Measurements from ENCODE around the gene TSHZ2.

- no peak for TF ChIP-seq CTCF (IDR thresholded peaks at IDR 0.05)
- TF ChIP-seq ZFX (IDR thresholded peaks at IDR 0.05; ENCODE audit: borderline replicate concordance) = no peak
Measured at GRCh38 chr20:53359425-53359824, 387.3 kb downstream of the TSHZ2 start.
